HG02852 (cell line): ENCODE measurements around the gene NLGN3.

Experiments used
- ATAC-seq: cut with Tn5 transposase; IDR thresholded peaks from one replicate; pipeline ENCODE4 v1.9.1; 2021; ENCODE audit warnings: mild to moderate bottlenecking, moderate library complexity; ENCODE audit not compliant: unreplicated experiment

The NLGN3 gene

GRCh38 chrX:71210816-71211215, 66.2 kb downstream of the NLGN3 start:
- no peak for ATAC-seq

DNA sequence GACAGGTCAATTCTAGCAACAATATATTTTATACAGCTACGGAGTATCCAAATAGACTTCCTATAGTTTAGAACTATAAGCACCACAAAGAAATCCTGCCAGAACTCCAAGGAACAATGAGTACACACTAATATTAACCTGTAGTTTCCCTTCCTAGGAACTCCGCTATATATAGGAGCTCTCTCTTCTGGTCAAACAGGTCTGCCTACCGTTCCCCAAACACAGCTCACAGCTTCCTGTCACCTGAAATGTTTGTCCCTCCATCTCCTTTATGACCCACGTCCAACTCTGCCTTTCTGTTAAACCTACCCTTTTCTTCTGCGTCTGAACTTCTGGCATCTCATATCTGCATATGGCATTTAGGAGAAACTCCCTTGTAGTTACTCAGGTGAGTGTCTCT, 67.9 kb downstream of the NLGN3 start:
- no peak for ATAC-seq

GRCh38 chrX:71214152-71214551, 69.5 kb downstream of the NLGN3 start:
- no peak for ATAC-seq

DNA sequence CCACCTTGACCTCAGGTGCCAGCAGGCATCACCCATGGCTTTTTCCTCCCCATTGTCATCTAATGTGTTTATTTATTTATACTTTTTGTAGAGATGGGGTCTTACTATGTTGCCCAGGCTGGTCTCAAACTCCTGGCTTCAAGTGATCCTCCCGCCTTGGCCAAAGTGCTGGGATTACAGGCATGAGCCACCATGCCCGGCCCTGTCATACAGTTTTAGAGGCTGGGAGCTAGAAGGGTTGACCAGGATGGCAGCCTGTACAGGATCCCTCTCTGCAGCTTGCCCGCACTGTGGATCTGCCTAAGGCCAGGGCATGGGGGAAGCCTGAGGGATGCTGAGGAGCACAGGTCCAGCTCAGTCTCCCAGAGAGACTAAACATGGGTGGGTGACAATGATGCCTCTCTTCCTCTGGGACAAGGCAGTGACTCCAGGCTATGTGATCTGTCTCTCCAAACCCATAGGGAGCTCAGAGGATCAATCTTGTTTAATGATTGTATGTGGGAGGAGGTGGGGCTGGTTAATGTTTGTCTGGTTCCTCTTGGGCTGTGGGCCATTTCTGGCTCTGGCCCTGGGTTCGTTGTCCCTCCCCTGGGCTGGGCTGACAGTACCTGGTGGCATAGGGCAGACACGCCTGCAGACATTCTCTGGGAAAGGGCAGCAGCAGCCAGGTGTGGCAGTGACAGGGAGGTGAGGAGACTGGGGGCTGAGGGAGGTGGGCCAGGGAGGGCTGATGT, 70.1 kb downstream of the NLGN3 start:
- no peak for ATAC-seq

DNA sequence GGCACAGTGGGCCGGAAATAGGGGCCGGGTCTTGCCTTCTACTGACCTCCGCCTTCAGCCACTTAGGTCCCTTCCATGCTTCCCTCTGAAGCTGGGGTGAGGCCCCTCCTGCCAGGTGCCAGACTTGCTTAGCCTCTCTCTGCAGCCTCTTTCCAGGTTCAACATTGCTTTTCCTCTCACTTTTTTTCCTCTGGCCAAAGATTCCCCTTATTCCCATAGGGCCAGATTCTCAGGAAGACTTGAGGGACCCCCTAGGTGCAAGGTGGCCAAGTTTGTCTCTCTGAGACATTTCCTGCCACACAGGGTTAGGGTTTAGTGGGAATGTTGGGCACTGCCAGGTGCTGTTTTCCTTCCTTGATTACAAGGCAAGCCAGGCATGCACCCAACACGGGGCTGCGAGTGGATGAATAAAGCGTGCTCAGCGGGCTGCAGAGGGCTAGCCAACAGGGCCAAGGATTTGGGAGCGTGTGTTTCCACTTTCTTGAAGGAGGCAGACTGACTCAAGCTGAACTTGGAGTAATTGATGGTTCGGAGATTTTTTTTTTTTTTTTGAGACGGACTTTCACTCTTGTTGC, 70.8 kb downstream of the NLGN3 start:
- no peak for ATAC-seq

DNA sequence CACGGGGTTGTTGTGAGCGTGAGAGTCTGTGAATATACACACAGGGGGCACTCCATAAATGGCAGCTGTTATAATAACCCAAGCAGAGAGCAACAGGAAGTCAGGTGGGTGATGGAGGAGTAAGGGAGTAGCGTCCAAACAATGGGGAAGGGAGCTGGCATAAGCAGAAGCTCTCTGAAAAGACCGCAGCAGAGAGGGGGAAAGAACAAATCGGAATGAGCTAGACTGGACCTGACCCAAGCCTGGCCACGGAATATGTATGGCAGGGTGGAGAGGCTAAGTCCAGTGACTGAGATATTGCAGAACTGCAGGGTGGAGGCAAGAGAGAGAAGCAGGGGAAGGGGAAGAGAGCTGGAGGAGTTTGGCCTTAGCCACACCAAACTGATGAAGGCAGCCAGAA, 71.8 kb downstream of the NLGN3 start:
- no peak for ATAC-seq

DNA sequence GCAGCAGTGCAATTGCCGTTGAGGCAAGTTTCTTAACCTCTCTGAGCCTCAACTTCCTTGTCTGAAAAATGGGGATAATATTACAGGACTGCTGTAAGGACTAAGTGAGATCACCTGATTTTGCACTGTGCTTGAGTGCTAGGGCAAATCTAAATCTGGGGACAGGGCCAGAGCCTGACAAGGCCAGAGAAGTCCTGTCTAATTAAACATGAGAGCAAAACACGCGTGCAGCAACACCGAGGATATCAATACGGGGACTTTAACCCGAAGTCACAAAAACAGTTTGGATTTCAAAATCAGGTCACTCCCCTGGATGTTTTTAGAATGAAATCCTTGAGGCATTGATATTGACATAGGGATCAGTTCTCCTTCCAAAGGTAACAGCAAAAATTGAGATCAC, 72.7 kb downstream of the NLGN3 start:
- ATAC-seq = no peak
